Hematopoietic multipotent progenitor cell treated with erythropoietin and hydrocortisone succinate and interleukin-3 and kit ligand, for 6 days (in vitro differentiated cells): Measurements from ENCODE around the gene CD151.
A peak's percentile ranks its signal among the peaks of the same experiment; 100 is the strongest.

ENCODE experiments used
- DNase-seq: peaks from one replicate; pipeline ENCODE4 v3.0.0-alpha.2; 2015

Gene CD151

GRCh38 chr11:829847-830294 is 2.9 kb upstream of the CD151 start:
- DNase-seq: no peak

- DNase-seq: peak; percentile 89
Observed at GRCh38 chr11:830295-831117, 2.2 kb upstream of the CD151 start.

- no peak for DNase-seq
Observed at GRCh38 chr11:831118-831864, 1.5 kb upstream of the CD151 start.

- DNase-seq: no peak
Observed at GRCh38 chr11:831961-832528, 707 bp upstream of the CD151 start.

GRCh38 chr11:833114-833791 is 501 bp downstream of the CD151 start:
- peak; percentile 70 for DNase-seq

GRCh38 chr11:833849-834311 is 1.1 kb downstream of the CD151 start:
- no peak for DNase-seq

- peak; percentile 47 for DNase-seq
Observed at GRCh38 chr11:834371-835316, 1.9 kb downstream of the CD151 start.

- DNase-seq: no peak
Observed at GRCh38 chr11:836274-836673, 3.5 kb downstream of the CD151 start.

- no peak for DNase-seq
Observed at GRCh38 chr11:836700-837099, 3.9 kb downstream of the CD151 start.

GRCh38 chr11:837189-837989 is 4.6 kb downstream of the CD151 start:
- DNase-seq: peak; percentile 68

- no peak for DNase-seq
Observed at GRCh38 chr11:837990-838307, 5.2 kb downstream of the CD151 start.

- DNase-seq: peak; percentile 54
Observed at GRCh38 chr11:838441-839279, 5.9 kb downstream of the CD151 start.

GRCh38 chr11:839280-839623 is 6.5 kb downstream of the CD151 start:
- no peak for DNase-seq

GRCh38 chr11:839875-840617 is 7.3 kb downstream of the CD151 start:
- peak; percentile 50 for DNase-seq

- peak; percentile 55 for DNase-seq
Observed at GRCh38 chr11:841981-842369, 9.2 kb downstream of the CD151 start.

- DNase-seq: peak; percentile 95
Observed at GRCh38 chr11:842370-843002, 9.7 kb downstream of the CD151 start, which contains the start of the genes POLR2L and TSPAN4. TSS of gene POLR2L (minus strand) at chr11:842529. CDS start at chr11:842508, 21 bp downstream. TSS of gene TSPAN4 (plus strand) at chr11:842852. CDS start at chr11:850305, 7,453 bp downstream.

GRCh38 chr11:843086-843734 is 10.5 kb downstream of the CD151 start:
- no peak for DNase-seq
